CD1c-positive myeloid dendritic cell (primary cell): Measurements from ENCODE around the gene TTC39B.
"Not testable (repeated sequence)": the region's sequence is repeated elsewhere in the genome, so short reads cannot be mapped to it uniquely, and the experiment has no call there.

Source experiments
- DNase-seq: peaks from one replicate; pipeline ENCODE4 v3.0.0-alpha.2; 2016; ENCODE audit errors: extremely low spot score

TTC39B gene

DNA sequence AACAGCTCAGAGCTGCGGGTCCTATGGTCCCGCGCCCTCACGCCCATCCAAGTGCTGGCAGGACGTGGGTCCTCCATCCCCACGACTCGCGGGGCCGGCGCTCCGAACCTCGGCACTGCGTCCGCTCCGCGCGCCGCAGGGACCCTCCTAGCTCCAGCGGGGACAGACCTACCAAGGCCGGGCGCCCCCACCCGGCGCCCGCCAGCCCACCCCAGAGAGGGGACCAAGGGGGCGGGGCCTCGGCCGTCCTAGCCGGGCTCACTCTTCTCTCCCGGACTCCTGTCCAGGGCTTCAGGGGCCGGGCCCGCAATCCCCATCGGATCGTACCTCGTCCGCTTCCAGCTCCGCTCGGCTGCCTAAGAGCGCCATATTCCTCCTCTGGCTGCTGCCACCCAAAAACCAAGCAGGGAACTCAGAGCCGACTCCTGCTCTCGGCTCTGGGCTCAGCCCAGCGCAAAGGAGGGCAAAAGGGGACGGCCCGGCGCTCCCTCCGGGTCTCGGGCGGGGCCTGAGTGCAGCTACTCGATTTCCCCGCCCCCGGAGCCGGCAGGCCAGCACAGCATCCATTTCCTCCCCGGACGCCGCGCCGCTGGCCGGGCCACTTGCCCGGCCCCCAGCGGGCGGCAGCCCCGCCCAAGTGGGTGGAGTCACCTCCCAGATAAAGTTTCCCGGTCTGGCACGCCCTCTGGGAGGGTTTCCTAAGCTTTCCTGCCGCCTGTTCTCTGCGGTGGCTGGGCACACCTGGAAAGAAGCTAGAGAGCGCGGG, at the start of gene TTC39B:
TTC39B (minus strand) TSS at position 460 of the 766 bp plus-strand sequence; CDS start at position 369, 91 bp downstream.
- peak; percentile 94 for DNase-seq

- no peak for DNase-seq
These were observed 48.7 kb upstream of the TTC39B start for GRCh38 chr9:15355669-15356068.

DNA sequence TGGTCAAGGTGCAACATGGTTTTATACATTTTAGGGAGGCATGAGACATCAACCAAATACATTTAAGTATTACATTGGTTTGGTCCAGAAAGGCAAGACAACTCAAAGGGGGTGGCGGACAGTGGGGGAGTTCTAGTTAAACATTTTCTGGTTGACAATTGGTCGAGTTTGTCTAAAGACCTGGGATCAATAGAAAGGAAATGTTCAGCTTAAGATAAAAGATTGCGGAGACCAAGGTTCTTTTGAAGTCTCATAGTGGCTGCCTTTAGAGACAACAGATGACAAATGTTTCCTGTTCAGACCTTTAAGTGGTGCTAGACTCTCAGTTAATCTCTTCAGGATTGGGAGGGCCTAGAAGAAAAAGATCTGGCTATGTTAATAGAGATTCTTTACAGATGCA, 47.7 kb upstream of the TTC39B start:
- no peak for DNase-seq

- DNase-seq, result no peak
These were observed 46.9 kb upstream of the TTC39B start for GRCh38 chr9:15353892-15354291.

DNA sequence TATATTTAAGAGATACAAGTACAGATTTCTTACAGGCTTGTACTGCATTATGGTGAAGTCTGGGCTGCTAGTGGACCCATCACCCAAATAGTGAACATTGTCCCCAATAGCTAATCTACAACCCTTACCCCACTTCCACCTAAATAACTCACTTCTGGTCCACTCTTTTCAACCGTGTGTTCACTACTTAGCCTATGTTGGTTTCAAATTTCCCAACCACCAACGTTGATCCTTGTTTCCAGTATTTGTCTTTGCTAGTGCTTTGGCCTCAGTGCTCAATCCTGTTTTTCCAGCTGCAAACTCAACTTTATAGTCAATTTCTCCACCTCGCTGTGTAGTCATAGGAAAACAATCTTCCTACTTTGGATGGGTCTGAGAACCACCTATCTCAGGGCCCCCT, 45.3 kb upstream of the TTC39B start:
- DNase-seq, result no peak

- DNase-seq, result no peak
These were observed 43.1 kb upstream of the TTC39B start for GRCh38 chr9:15349892-15350761.

DNA sequence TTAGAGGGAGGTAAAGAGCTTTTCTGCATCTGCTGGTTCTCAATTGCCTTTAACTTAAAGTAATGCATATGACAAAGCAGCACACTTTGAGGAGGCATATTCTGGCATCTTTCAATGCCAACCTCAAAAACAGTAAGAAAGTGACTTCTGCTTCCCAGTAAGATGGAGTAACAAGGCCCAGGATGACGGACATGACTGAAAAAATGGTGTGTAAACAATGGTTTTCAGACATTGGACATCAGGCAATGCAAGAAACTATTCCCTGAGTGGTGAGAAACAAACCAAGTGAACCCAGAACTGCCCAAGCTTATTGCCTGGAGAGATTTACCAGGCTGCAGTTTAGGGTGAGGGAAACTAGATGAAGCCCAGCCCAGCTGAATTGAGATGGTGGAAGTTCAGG, 39.8 kb upstream of the TTC39B start:
- no peak for DNase-seq

DNA sequence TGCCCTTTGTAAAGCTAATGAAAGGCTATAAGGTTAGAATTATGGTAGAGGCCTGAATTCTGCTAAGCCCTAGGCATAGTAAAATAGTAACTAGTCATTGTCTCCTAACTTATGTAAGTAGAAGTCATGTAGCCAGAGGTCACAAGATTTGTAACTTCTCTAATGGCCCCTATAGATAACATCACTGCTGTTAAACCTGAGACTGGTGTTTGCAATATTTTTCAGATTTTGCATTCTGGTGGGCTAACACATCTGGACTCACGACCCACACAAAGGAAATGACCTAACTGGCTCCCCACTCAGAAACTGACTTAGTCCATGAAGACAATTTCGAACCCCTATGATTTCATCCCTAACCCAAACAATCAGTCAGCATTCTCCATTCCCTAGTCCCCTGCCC, 37.2 kb upstream of the TTC39B start:
- no peak for DNase-seq

DNA sequence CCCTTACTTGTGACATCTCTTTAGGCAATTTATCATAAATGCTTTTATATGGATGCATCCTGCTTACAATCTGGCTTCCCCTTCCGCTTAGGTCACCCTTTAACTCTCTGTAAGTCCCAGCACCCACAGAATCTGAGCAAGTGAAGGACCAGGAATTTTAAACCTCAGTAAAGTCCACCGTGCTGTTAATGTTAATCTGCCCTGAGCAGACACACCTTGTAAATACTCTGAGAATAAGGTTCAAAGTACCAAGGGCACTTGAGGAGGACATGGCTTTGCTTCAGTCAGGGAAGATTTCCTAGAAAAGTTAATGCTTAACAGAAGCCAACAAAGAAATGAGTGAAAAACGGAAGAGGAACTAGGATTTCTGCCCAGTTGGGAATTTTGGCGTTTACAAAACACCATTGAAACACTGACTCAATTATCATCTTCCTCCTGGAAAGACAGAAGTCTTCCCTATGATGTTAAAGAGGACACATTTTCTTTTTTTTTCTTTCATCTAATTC, 26.4 kb upstream of the TTC39B start:
- peak; percentile 44 for DNase-seq

- DNase-seq, result no peak
These were observed 25.9 kb upstream of the TTC39B start for GRCh38 chr9:15332939-15333338.

DNA sequence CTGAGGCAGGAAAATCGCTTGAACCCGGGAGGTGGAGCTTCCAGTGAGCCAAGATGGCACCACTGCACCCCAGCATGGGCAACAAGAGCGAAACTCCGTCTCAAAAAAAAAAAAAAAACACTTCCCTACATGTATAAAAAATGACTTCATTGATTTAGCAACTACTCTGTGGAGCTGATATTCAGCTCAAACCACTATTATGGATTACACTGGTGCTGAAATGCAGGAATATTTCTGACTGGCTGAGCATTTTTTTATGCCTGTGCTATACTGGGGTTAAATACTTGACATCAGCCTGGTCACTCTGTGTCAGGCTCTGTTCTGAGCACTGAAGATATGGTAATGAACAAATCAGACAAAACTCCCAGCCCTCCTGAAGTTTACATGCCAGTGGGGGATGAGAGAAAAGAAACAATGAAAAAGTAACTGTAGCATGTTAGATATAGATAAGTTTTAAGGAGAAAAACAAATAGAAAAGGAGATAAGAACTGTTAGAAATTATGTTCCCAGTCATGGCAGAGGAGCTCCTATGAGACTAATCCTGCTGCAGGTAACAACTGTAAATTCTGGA, 22.6 kb upstream of the TTC39B start:
- DNase-seq, result no peak

- no peak for DNase-seq
These were observed 21.9 kb upstream of the TTC39B start for GRCh38 chr9:15328946-15329345.

DNA sequence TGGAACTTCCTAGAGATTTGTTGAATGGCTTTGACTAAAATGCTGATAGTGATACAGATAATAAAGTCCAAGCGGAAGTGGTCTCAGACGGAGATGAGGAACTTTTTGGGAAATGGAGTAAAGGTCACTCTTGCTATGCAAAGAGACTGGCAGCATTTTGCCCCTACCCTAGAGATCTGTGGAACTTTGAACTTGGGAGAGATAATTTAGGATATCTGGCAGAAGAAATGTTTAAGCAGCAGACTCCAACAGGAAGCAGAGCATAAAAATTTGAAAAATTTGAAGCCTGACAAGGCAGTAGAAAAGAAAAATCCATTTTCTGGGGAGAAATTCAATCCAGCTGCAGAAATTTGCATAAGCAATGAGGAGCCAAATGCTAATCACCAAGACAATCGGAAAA, 15.7 kb upstream of the TTC39B start:
- DNase-seq, result not testable (repeated sequence)

DNA sequence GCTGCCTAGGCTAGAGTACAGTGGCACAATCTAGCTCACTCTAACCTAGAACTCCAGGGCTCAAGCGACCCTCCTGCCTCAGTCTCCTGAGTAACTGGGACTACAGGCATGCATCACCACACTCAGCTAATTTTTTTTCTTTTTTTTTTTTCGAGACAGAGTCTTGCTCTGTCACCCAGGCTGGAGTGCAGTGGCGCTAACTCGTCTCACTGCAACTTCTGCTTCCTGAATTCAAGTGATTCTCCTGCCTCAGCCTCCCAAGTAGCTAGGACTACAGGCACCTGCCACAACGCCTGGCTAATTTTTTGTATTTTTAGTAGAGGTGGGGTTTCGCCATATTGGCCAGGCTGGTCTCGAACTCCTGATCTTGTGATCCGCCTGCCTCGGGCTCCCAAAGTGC, 12.6 kb upstream of the TTC39B start:
- not testable (repeated sequence) for DNase-seq

GRCh38 chr9:15317836-15318235, 10.8 kb upstream of the TTC39B start:
- DNase-seq, result no peak

GRCh38 chr9:15311607-15312006, 4.6 kb upstream of the TTC39B start:
- DNase-seq, result no peak

- DNase-seq, result no peak
These were observed 3.3 kb upstream of the TTC39B start for GRCh38 chr9:15310107-15310850.

DNA sequence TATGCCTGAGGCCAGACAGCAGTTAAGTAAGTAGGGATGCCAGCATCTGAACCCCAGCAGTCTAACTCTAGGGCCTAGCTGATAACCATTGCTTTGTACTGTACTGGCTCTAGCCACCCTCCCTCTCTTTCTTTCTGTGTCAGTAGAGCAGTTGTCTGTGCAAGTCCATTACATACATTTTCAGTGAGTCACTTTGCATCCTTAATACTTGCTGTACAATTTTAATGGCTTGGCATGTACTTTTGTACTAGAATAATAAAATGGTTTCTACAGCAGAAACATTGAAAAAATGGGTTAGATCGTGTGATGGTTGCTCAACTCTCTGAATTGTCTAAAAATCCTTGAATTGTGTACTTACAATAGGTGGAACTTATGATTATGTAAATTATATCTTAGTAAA, 1.5 kb upstream of the TTC39B start:
- DNase-seq, result no peak

GRCh38 chr9:15307523-15307841, 466 bp upstream of the TTC39B start:
- no peak for DNase-seq

GRCh38 chr9:15306068-15306756, 804 bp downstream of the TTC39B start:
- DNase-seq, result peak; percentile 63

DNA sequence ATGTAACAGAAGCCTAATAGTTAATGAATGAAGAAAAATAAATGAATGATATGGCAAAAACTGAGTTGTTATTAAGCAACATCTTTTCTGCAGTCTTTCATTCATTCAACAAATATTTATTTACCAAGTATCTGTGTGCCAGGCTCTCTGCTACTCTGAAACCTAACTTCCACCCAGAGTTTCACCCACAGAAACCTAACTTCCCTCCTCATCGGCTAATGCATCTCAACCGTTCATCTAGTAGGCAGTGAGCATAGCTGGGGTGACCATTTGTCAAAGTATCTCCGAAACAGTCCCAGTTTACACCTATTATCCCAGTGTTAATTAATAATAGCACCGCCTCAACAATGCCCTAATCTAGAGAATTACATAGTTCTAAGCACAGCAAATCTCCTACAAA, 1.5 kb downstream of the TTC39B start:
- DNase-seq, result peak; percentile 34
